ENCODE data around the gene HTR7.

DNA sequence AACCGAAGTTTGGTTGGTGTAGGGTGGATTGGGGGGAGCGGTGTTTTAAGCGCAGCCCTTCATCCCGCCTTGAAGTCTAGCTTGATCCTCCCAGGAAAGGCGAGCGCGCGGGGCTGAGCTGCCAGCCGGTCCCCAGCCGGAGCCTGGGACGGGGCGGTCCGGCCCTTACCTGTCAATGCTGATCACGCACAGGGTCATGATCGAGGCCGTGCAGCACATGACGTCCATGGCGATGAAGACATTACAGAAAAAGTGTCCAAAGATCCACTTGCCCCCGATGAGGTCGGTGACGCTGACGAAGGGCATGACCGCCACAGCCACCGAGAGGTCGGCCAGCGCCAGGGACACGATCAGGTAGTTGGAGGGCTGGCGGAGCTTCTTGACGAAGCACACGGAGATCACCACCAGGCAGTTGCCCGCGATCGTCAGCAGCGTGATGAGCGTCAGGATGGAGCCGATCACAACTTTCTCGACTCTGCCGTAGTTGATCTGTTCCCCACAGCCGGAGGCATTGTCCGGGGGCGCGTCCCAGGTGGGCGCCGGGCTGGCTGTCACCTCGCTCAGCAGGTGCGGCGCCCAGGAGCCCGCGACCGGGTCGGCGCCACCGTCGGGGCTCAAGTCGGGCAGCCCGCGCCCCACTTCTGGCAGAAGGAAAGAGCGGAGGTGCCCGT, 740 bp downstream of the HTR7 start:
- no peak for TF ChIP-seq TSC22D4 (tag; IDR thresholded peaks at IDR 0.05)
- TF ChIP-seq GATA2 (CRISPR knock-in tag; IDR thresholded peaks at IDR 0.05) = no peak
- TF ChIP-seq, protein P1, sequence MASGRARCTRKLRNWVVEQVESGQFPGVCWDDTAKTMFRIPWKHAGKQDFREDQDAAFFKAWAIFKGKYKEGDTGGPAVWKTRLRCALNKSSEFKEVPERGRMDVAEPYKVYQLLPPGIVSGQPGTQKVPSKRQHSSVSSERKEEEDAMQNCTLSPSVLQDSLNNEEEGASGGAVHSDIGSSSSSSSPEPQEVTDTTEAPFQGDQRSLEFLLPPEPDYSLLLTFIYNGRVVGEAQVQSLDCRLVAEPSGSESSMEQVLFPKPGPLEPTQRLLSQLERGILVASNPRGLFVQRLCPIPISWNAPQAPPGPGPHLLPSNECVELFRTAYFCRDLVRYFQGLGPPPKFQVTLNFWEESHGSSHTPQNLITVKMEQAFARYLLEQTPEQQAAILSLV (tag; IDR thresholded peaks at IDR 0.05) = no peak
- TF ChIP-seq RCOR1 (IDR thresholded peaks at IDR 0.05; ENCODE audit: borderline replicate concordance in 1 of 2, low read depth in 2 of 2, low read length in 2 of 2) = no peak
- no peak for TF ChIP-seq FOXM1 (IDR thresholded peaks at IDR 0.05; ENCODE audit: low read depth)
- TF ChIP-seq FOXM1 (CRISPR knock-in tag; IDR thresholded peaks at IDR 0.05; ENCODE audit: low read depth) = no peak
- no peak for TF ChIP-seq SMARCC2 (IDR thresholded peaks at IDR 0.05; ENCODE audit: low read depth)
- no peak for TF ChIP-seq RAD21 (CRISPR knock-in tag; conservative IDR thresholded peaks at IDR 0.05 in 1 of 2, IDR thresholded peaks at IDR 0.05 in 1 of 2)
- TF ChIP-seq, protein P2, sequence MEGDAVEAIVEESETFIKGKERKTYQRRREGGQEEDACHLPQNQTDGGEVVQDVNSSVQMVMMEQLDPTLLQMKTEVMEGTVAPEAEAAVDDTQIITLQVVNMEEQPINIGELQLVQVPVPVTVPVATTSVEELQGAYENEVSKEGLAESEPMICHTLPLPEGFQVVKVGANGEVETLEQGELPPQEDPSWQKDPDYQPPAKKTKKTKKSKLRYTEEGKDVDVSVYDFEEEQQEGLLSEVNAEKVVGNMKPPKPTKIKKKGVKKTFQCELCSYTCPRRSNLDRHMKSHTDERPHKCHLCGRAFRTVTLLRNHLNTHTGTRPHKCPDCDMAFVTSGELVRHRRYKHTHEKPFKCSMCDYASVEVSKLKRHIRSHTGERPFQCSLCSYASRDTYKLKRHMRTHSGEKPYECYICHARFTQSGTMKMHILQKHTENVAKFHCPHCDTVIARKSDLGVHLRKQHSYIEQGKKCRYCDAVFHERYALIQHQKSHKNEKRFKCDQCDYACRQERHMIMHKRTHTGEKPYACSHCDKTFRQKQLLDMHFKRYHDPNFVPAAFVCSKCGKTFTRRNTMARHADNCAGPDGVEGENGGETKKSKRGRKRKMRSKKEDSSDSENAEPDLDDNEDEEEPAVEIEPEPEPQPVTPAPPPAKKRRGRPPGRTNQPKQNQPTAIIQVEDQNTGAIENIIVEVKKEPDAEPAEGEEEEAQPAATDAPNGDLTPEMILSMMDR (IDR thresholded peaks at IDR 0.05 in 2 of 3, conservative IDR thresholded peaks at IDR 0.05 in 1 of 3; ENCODE audit: insufficient read depth in 2 of 3, low read depth in 1 of 3, low read length in 3 of 3) = no peak
- no peak for TF ChIP-seq HDAC6 (IDR thresholded peaks at IDR 0.05; ENCODE audit: low read depth, low read length)
- TF ChIP-seq JUND (IDR thresholded peaks at IDR 0.05; ENCODE audit: borderline replicate concordance, low read depth, low read length) = no peak
- TF ChIP-seq JUND (tag; IDR thresholded peaks at IDR 0.05; ENCODE audit: borderline replicate concordance, low read depth, low read length) = no peak
- TF ChIP-seq POLR2H (tag; IDR thresholded peaks at IDR 0.05; ENCODE audit: low read depth) = no peak
- no peak for TF ChIP-seq ZNF778 (CRISPR knock-in tag; IDR thresholded peaks at IDR 0.05)
- TF ChIP-seq SREBF2 (CRISPR knock-in tag; IDR thresholded peaks at IDR 0.05) = no peak
- no peak for TF ChIP-seq FOXJ3 (CRISPR knock-in tag; IDR thresholded peaks at IDR 0.05)

All from K562 (cell line).